Adipose tissue (tissue), 3 donors: ENCODE measurements around the gene NIP7. TPM values are rescaled to one million over a fixed set of nuclear protein-coding genes. Genes with fewer than 3 reads are reported as not detected.
A peak's percentile ranks its signal among the peaks of the same experiment; 100 is the strongest.
"Not testable (repeated sequence)": the region's sequence is repeated elsewhere in the genome, so short reads cannot be mapped to it uniquely, and the experiment has no call there.

Source experiments
- H3K27ac ChIP-seq: one replicate; pipeline ENCODE4 v1.5.1; 2013; ENCODE audit warnings: low read depth, low read length
- WGBS, 3 donors: extraction: QIAGEN DNeasy Blood & Tissue Kit; methylation state at CpG; one replicate each; pipeline ENCODE4 v1.1.7; 2013; 5-methylcytosine and 5-hydroxymethylcytosine counted together
- polyA plus RNA-seq, 3 donors: library from polyadenylated mRNA; stranded (reverse); fragments of 200-250 nt; gene quantifications; one replicate each; pipeline ENCODE4 v1.2.3, GENCODE V29; 2013
- donor health status: healthy with polysubstance abuse.
- donor health status: Bipolar disorder and iron deficiency.
- donor health status: healthy.

Gene NIP7
- 10 to 100 TPM in 2 of 3 donors, 1 to 10 TPM in 1; 6.1 to 28.2 (median 18.4) TPM for polyA plus RNA-seq

GRCh38 chr16:69339289-69340094 lies at the start of gene NIP7, which contains the start of gene COG8:
Gene NIP7, plus strand, starts transcription at chr16:69339772. Its CDS starts 58 bp downstream, at chr16:69339830.
Gene COG8, minus strand, starts transcription at chr16:69339564. Its CDS starts 12 bp downstream, at chr16:69339552.
- H3K27ac ChIP-seq: peak within 1 kb of the TSS; percentile 56
- WGBS, 3 donors: 0% methylated on average over 77 of the region's 77 CpGs

GRCh38 chr16:69291657-69292056 lies 47.9 kb upstream of the NIP7 start:
- H3K27ac ChIP-seq: not testable (repeated sequence)

GRCh38 chr16:69293401-69293800 lies 46.2 kb upstream of the NIP7 start:
- WGBS, 3 donors: 60 to 68% (median 64%) methylated on average over 3 of the region's 3 CpGs
- H3K27ac ChIP-seq: no peak overlapping the region

More at GRCh38 chr16:69291657-69292056, 47.9 kb upstream of the NIP7 start:
- WGBS, 3 donors: 92 to 95% (median 95%) methylated on average over 9 of the region's 9 CpGs

GRCh38 chr16:69294051-69294450 lies 45.5 kb upstream of the NIP7 start:
- H3K27ac ChIP-seq: no peak overlapping the region
- WGBS, 3 donors: 88 to 100% (median 92%) methylated on average over 1 of the region's 1 CpG

- 94 to 98% (median 96%) methylated on average over 7 of the region's 7 CpGs for WGBS, 3 donors
- H3K27ac ChIP-seq: not testable (repeated sequence)
Observed at GRCh38 chr16:69296771-69297170, 42.8 kb upstream of the NIP7 start.

- no peak overlapping the region for H3K27ac ChIP-seq
- 97 to 100% (median 98%) methylated on average over 4 of the region's 4 CpGs for WGBS, 3 donors
Observed at GRCh38 chr16:69298261-69298660, 41.3 kb upstream of the NIP7 start.

- 56 to 71% (median 66%) methylated on average over 1 of the region's 1 CpG for WGBS, 3 donors
- H3K27ac ChIP-seq: no peak overlapping the region
Observed at GRCh38 chr16:69301187-69301586, 38.4 kb upstream of the NIP7 start.

GRCh38 chr16:69301861-69302260 lies 37.7 kb upstream of the NIP7 start:
- WGBS, 3 donors: 89 to 90% (median 89%) methylated on average over 4 of the region's 4 CpGs
- no peak overlapping the region for H3K27ac ChIP-seq

GRCh38 chr16:69302301-69302700 lies 37.3 kb upstream of the NIP7 start:
- 87 to 98% (median 92%) methylated on average over 4 of the region's 4 CpGs for WGBS, 3 donors
- H3K27ac ChIP-seq: no peak overlapping the region

- 67 to 86% (median 82%) methylated on average over 1 of the region's 1 CpG for WGBS, 3 donors
- H3K27ac ChIP-seq: no peak overlapping the region
Observed at GRCh38 chr16:69306031-69306430, 33.5 kb upstream of the NIP7 start.

- H3K27ac ChIP-seq: no peak overlapping the region
- 38 to 86% (median 73%) methylated on average over 1 of the region's 1 CpG for WGBS, 3 donors
Observed at GRCh38 chr16:69307091-69307490, 32.5 kb upstream of the NIP7 start.

- 86 to 94% (median 90%) methylated on average over 2 of the region's 2 CpGs for WGBS, 3 donors
- no peak overlapping the region for H3K27ac ChIP-seq
Observed at GRCh38 chr16:69307856-69308255, 31.7 kb upstream of the NIP7 start.

- WGBS, 3 donors: 80 to 90% (median 89%) methylated on average over 12 of the region's 12 CpGs
Observed at GRCh38 chr16:69309316-69309715, 30.3 kb upstream of the NIP7 start.

GRCh38 chr16:69310653-69311532 lies 28.7 kb upstream of the NIP7 start, which contains the start of gene VPS4A:
Gene VPS4A, plus strand, starts transcription at chr16:69311350. Its CDS starts 162 bp downstream, at chr16:69311512.
- no peak within 1 kb of the TSS for H3K27ac ChIP-seq

More at GRCh38 chr16:69309316-69309715, 30.3 kb upstream of the NIP7 start:
- no peak overlapping the region for H3K27ac ChIP-seq

GRCh38 chr16:69311533-69312387 lies 27.8 kb upstream of the NIP7 start:
- H3K27ac ChIP-seq: no peak overlapping the region
- 1 to 2% (median 2%) methylated on average over 36 to 58 of the region's 59 CpGs for WGBS, 3 donors

More at GRCh38 chr16:69310653-69311532, 28.7 kb upstream of the NIP7 start, which contains the start of gene VPS4A:
- WGBS, 3 donors: 9% methylated on average over 65 to 70 of the region's 70 CpGs

GRCh38 chr16:69313469-69313868 lies 26.1 kb upstream of the NIP7 start:
- no peak overlapping the region for H3K27ac ChIP-seq
- 92 to 95% (median 95%) methylated on average over 5 of the region's 5 CpGs for WGBS, 3 donors

- no peak overlapping the region for H3K27ac ChIP-seq
- WGBS, 3 donors: 67 to 92% (median 89%) methylated on average over 11 of the region's 11 CpGs
Observed at GRCh38 chr16:69314534-69314933, 25.0 kb upstream of the NIP7 start.
